ENCODE measurements around the gene LENG8. TPM values are rescaled to one million over a fixed set of nuclear protein-coding genes. Genes with fewer than 3 reads are reported as not detected.
A peak's percentile ranks its signal among the peaks of the same experiment; 100 is the strongest.

LENG8 gene
- total RNA-seq, 1 experiment from 2014 or later: 148 TPM

DNA sequence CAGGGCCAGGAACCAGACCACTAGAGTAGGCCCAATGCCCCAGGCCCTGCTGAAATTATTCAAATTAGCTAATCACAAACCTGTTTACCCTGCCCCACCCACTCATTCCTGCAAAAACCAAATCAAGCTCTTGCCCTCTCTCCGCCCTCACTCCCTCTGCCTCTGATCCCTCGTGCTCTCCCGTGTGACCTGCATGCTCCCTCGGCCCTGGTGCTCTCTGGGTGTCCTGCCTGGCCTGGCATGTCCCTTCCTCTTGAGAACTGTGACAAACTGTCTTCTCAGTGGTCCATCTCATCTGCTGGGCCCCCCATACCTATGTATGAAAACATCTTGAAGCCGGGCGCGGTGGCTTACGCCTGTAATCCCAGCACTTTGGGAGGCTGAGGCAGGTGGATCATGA lies 45.9 kb upstream of the LENG8 start:
- H3T11ph ChIP-seq (ENCODE audit: low read length): no peak overlapping the region
- no peaks in the 10 kb centered on the region for H3K9me3 ChIP-seq (ENCODE audit: control insufficient read depth, low read depth, low read length)
- no peaks in the 10 kb centered on the region for H3K79me2 ChIP-seq (ENCODE audit: insufficient read depth, low read length)
- H4K8ac ChIP-seq (replicated peaks; ENCODE audit: insufficient read length, low read depth, low read length): no peak overlapping the region
- H2BK12ac ChIP-seq (ENCODE audit: insufficient read length, low read depth, low read length): no peak overlapping the region
- no peaks in the 10 kb centered on the region for H4K20me1 ChIP-seq (ENCODE audit: control insufficient read depth, insufficient read depth, insufficient read length)
- H3K36me3 Mint-ChIP-seq (ENCODE audit: insufficient read depth in 1 of 3, low read depth in 3 of 3): peaks cover 0 to under 1% (median under 1%) of the 10 kb centered on the region in 3 experiments; a peak in 3 of 7 replicates
- no peak overlapping the region for H3K14ac ChIP-seq (ENCODE audit: insufficient read depth, low read length)
- WGBS (ENCODE audit: extremely low coverage, insufficient read length, low lambda C conversion rate): no CpG with 5 or more reads among the region's 8 CpGs
- no peaks in the 10 kb centered on the region for H3K27me3 ChIP-seq (ENCODE audit: insufficient read depth, low read length)
- H4K91ac ChIP-seq (ENCODE audit: insufficient read length, low read depth, low read length): no peak overlapping the region
- H3K18ac ChIP-seq (ENCODE audit: insufficient read length, low read depth, low read length): no peak overlapping the region
- H2BK20ac ChIP-seq (ENCODE audit: low read depth, low read length, poor library complexity, severe bottlenecking): no peak overlapping the region
- H3K9me3 Mint-ChIP-seq: peaks cover 9 to 78% of the 10 kb centered on the region in 2 experiments
- H4K5ac ChIP-seq (ENCODE audit: insufficient read length, low read depth, low read length): no peak overlapping the region
- no peak overlapping the region for H3K4ac ChIP-seq (ENCODE audit: low read depth, low read length)
- H3K4me2 ChIP-seq (ENCODE audit: insufficient read depth, insufficient read length, low read length): no peak overlapping the region
- no peak overlapping the region for H3K27ac ChIP-seq (ENCODE audit: insufficient read length, low read depth, low read length)
- H2AK5ac ChIP-seq (ENCODE audit: insufficient read length, low read length): no peak overlapping the region
- H3K23ac ChIP-seq (ENCODE audit: insufficient read length, low read depth, low read length): no peak overlapping the region
- H3K4me1 Mint-ChIP-seq: peaks cover 12 to 16% of the 10 kb centered on the region in 2 experiments
- H3K4me3 Mint-ChIP-seq: no peak overlapping the region; a peak in 2 of 5 replicates
- H3K4me1 ChIP-seq (ENCODE audit: insufficient read depth, low read length): no peaks in the 10 kb centered on the region
- H3K79me1 ChIP-seq (ENCODE audit: insufficient read depth, low read depth, low read length, poor library complexity, severe bottlenecking): no peaks in the 10 kb centered on the region
- DNase-seq: no peak
- no peak overlapping the region for H3K9ac ChIP-seq (ENCODE audit: extremely low read depth, insufficient read length, low read length)
- no peak overlapping the region for H2BK120ac ChIP-seq (ENCODE audit: low read depth, low read length, poor library complexity, severe bottlenecking)
- H2BK5ac ChIP-seq (ENCODE audit: insufficient read length, low read length): no peak overlapping the region
- TF ChIP-seq, protein P1, sequence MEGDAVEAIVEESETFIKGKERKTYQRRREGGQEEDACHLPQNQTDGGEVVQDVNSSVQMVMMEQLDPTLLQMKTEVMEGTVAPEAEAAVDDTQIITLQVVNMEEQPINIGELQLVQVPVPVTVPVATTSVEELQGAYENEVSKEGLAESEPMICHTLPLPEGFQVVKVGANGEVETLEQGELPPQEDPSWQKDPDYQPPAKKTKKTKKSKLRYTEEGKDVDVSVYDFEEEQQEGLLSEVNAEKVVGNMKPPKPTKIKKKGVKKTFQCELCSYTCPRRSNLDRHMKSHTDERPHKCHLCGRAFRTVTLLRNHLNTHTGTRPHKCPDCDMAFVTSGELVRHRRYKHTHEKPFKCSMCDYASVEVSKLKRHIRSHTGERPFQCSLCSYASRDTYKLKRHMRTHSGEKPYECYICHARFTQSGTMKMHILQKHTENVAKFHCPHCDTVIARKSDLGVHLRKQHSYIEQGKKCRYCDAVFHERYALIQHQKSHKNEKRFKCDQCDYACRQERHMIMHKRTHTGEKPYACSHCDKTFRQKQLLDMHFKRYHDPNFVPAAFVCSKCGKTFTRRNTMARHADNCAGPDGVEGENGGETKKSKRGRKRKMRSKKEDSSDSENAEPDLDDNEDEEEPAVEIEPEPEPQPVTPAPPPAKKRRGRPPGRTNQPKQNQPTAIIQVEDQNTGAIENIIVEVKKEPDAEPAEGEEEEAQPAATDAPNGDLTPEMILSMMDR (conservative IDR thresholded peaks at IDR 0.05): no peak
- no peaks in the 10 kb centered on the region for H3K23me2 ChIP-seq (ENCODE audit: insufficient read length, low read depth, low read length, poor library complexity, severe bottlenecking)
- H3K27ac Mint-ChIP-seq: peak overlapping the region in 1 of 3 experiments; percentile 68; a peak in 1 of 7 replicates
- H3K56ac ChIP-seq (ENCODE audit: insufficient read length, low read depth, low read length): no peak overlapping the region
- no peak overlapping the region for H2BK15ac ChIP-seq (ENCODE audit: low read depth, low read length)
- H2AFZ ChIP-seq (ENCODE audit: low read length): no peak overlapping the region
- H3K27me3 Mint-ChIP-seq (ENCODE audit: low read depth): peaks cover 58% of the 10 kb centered on the region

Measured in H9 (cell line).